ENCODE measurements around the gene IQCH. TPM values are rescaled to one million over a fixed set of nuclear protein-coding genes. Genes with fewer than 3 reads are reported as not detected.

Gene IQCH
- total RNA-seq, 1 donor from 2014 or later: 1.5 TPM

DNA sequence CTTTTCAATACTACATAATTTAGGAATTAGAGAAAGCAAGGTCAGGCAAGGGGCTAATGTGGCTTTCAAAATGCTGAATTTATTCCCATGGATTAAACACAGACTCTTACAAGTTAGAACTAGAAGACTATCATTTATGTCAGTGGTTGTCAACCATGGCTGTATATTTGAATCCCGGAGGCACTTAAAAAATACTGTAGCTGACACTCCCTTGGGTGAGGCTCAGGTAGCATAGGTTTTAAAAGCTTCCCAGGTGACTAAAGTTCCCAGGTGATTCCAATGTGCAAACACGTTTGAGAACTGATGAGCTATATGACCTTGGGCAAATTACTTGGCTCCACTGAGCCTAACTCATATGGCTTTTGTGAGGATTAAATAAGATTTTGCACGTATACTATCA, 29.7 kb upstream of the IQCH start:
- ChIA-PET POLR2A (interaction anchor here (0.7 kb wide), 1 partner anchor 79 kb away, joined by 10 read pairs; no protein-coding TSS in a partner anchor), CTCF (no interaction called here)
- intact Hi-C loops (cut with micrococcal nuclease): no loop called here
- DNase-seq: no peak
- no peak overlapping the region for H3K27ac Mint-ChIP-seq
- H3K36me3 Mint-ChIP-seq (ENCODE audit: low read depth): peaks cover 40% of the 10 kb centered on the region
- no peaks in the 10 kb centered on the region for H3K9me3 Mint-ChIP-seq
- H3K27me3 Mint-ChIP-seq: no peaks in the 10 kb centered on the region
- ATAC-seq (ENCODE audit: low read depth): no peak
- H3K4me3 Mint-ChIP-seq: no peak overlapping the region
- peaks cover 17% of the 10 kb centered on the region for H3K4me1 Mint-ChIP-seq
- TF ChIP-seq CTCF (IDR thresholded peaks at IDR 0.05): no peak

GRCh38 chr15:67225336-67225735, 29.2 kb upstream of the IQCH start:
- TF ChIP-seq CTCF (IDR thresholded peaks at IDR 0.05): no peak
- Mint-ChIP-seq H3K4me1 (peaks cover 17% of the 10 kb centered on the region), H3K36me3 (ENCODE audit: low read depth) (peaks cover 41% of the 10 kb centered on the region), H3K27me3 (no peaks in the 10 kb centered on the region), H3K4me3 (no peak overlapping the region), H3K27ac (no peak overlapping the region), H3K9me3 (no peaks in the 10 kb centered on the region)
- ChIA-PET POLR2A (no interaction called here), CTCF (no interaction called here)
- intact Hi-C loops (cut with micrococcal nuclease): no loop called here
- DNase-seq (no peak), ATAC-seq (ENCODE audit: low read depth) (no peak)

DNA sequence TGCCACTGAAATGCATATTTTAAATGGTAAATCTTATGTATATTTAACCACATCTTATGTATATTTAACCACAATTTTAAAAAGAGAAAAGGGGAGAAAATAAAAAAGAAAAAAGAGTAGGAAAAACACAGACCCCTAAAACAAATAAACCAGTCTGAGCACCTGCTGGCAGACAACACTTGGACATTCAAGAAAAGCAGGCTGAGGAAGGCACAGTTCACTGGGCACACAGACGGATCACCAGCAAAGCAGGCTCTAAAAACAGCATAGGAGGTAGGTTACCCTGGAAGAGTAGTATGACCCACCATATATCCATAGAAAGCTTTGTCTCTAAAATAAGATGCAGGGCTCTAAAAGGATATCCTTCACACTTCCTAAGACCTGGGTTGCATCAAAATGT, 27.2 kb upstream of the IQCH start:
- peaks cover 55% of the 10 kb centered on the region for H3K36me3 Mint-ChIP-seq (ENCODE audit: low read depth)
- no peaks in the 10 kb centered on the region for H3K9me3 Mint-ChIP-seq
- DNase-seq (no peak), ATAC-seq (ENCODE audit: low read depth) (no peak)
- ChIA-PET POLR2A (no interaction called here), CTCF (no interaction called here)
- H3K4me1 Mint-ChIP-seq: peaks cover 17% of the 10 kb centered on the region
- intact Hi-C loops (cut with micrococcal nuclease): no loop called here
- TF ChIP-seq CTCF (IDR thresholded peaks at IDR 0.05): no peak
- no peak overlapping the region for H3K4me3 Mint-ChIP-seq
- H3K27me3 Mint-ChIP-seq: no peaks in the 10 kb centered on the region
- no peak overlapping the region for H3K27ac Mint-ChIP-seq

DNA sequence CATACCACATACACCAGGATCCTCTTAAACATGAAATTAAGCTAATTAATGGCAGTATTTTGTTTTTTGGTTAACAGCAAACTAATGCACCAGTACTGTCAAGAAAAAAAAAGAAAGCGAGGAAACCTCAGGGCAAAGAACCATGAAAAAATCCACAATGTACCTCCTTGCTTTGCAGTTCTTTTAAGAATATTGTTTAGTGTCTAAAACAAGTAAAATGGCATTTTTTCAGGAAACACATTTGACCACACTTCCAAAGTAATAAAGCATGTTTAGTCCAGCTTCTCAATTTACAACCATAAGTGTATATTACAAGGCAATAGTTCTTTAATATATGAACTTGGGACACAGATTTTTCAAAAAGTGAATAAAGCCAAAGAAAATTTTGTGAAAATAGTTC, 26.7 kb upstream of the IQCH start:
- DNase-seq (no peak), ATAC-seq (ENCODE audit: low read depth) (no peak)
- Mint-ChIP-seq H3K36me3 (ENCODE audit: low read depth) (peaks cover 60% of the 10 kb centered on the region), H3K9me3 (no peaks in the 10 kb centered on the region), H3K4me3 (no peak overlapping the region), H3K4me1 (peaks cover 17% of the 10 kb centered on the region), H3K27ac (no peak overlapping the region), H3K27me3 (no peaks in the 10 kb centered on the region)
- intact Hi-C loops (cut with micrococcal nuclease): no loop called here
- ChIA-PET POLR2A (no interaction called here), CTCF (no interaction called here)
- TF ChIP-seq CTCF (IDR thresholded peaks at IDR 0.05): no peak

DNA sequence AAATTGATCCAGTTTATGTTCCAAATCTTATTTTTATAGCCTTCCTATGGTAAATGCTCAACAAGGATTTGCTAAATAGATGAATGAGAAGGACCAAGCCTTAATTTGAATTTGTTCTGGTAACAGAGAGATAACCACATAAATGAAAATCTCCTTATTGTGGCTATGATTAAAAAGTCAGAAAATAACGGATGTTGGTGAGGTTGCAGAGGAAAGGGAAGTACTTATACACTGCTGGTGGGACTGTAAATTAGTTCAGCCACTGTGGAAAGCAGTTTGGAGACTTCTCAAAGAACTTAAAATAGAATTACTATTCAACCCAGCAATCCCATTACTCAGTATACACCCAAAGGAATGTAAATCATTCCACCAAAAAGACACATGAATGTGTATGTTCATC, 26.3 kb upstream of the IQCH start:
- no peak for TF ChIP-seq CTCF (IDR thresholded peaks at IDR 0.05)
- H3K27ac Mint-ChIP-seq: no peak overlapping the region
- peaks cover 64% of the 10 kb centered on the region for H3K36me3 Mint-ChIP-seq (ENCODE audit: low read depth)
- CTCF ChIA-PET: no interaction called here
- DNase-seq (no peak), ATAC-seq (ENCODE audit: low read depth) (no peak)
- intact Hi-C loops (cut with micrococcal nuclease): no loop called here
- no peak overlapping the region for H3K4me3 Mint-ChIP-seq
- peaks cover 17% of the 10 kb centered on the region for H3K4me1 Mint-ChIP-seq
- H3K9me3 Mint-ChIP-seq: no peaks in the 10 kb centered on the region
- POLR2A ChIA-PET: no interaction called here
- H3K27me3 Mint-ChIP-seq: no peaks in the 10 kb centered on the region

Measured in activated B cell treated with CpG ODN at 0.5 μM for 24 hours (primary cell).